Mesothelial cell of epicardium (in vitro differentiated cells): ENCODE data around the gene RANBP17. TPM values are rescaled to one million over a fixed set of nuclear protein-coding genes. Genes with fewer than 3 reads are reported as not detected.
A peak's percentile ranks its signal among the peaks of the same experiment; 100 is the strongest.

ENCODE experiments used
- DNase-seq, 2 experiments: peaks; one replicate each; pipeline ENCODE4 v3.0.0; 2021; ENCODE audit warnings: low spot score in 2 of 2; ENCODE audit not compliant: unreplicated experiment in 2 of 2
- H3K27ac Mint-ChIP-seq: 2 replicates; pipeline ENCODE4 v1.8.0; 2021; ENCODE audit warnings: mixed read lengths
- H3K27me3 Mint-ChIP-seq: 2 replicates; pipeline ENCODE4 v1.8.0; 2021; ENCODE audit warnings: low read depth, mixed read lengths
- H3K36me3 Mint-ChIP-seq: 2 replicates; pipeline ENCODE4 v1.8.0; 2021; ENCODE audit warnings: mixed read lengths
- H3K4me1 Mint-ChIP-seq: 2 replicates; pipeline ENCODE4 v1.8.0; 2021; ENCODE audit warnings: mixed read lengths
- H3K4me3 Mint-ChIP-seq: 2 replicates; pipeline ENCODE4 v1.8.0; 2021; ENCODE audit warnings: mild to moderate bottlenecking, moderate library complexity, mixed read lengths
- H3K9me3 Mint-ChIP-seq: 2 replicates; pipeline ENCODE4 v1.8.0; 2021; ENCODE audit warnings: mixed read lengths
- total RNA-seq: library from RNA; stranded (reverse); gene quantifications from 3 replicates; pipeline ENCODE4 v1.2.1, GENCODE V29; 2021
- TF ChIP-seq, protein P1 (sequence below): fragments of 200-600 bp; sonication (generic); IDR thresholded peaks from one replicate; pipeline ENCODE4 v1.5.0; 2021; ENCODE audit warnings: antibody characterized with exemption; ENCODE audit not compliant: unreplicated experiment

RANBP17 gene
- total RNA-seq, 1 donor from 2014 or later = 60.8 TPM

DNA sequence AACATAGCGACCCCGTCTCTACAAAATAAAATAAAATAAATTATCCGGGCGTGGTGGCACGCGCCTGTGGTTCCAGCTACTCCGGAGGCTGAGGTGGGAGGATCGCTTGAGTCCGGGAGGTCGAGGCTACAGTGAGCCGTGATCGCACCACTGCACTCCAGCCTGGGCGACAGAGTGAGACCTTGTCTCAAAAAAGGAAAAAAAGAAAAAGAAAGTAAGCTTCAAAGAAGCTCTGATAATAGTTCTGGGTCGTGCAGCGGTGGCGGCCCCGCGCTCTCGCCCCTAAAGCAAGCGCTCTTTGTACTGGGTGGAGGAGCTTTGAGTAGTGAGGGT, 454.1 kb downstream of the RANBP17 start:
- Mint-ChIP-seq H3K4me3 (peak overlapping the region; percentile 22), H3K36me3 (no peaks in the 10 kb centered on the region), H3K27me3 (peaks cover 94% of the 10 kb centered on the region), H3K4me1 (peaks cover 13% of the 10 kb centered on the region), H3K27ac (no peak overlapping the region), H3K9me3 (no peaks in the 10 kb centered on the region)
- no peak for DNase-seq
- TF ChIP-seq, protein P1, sequence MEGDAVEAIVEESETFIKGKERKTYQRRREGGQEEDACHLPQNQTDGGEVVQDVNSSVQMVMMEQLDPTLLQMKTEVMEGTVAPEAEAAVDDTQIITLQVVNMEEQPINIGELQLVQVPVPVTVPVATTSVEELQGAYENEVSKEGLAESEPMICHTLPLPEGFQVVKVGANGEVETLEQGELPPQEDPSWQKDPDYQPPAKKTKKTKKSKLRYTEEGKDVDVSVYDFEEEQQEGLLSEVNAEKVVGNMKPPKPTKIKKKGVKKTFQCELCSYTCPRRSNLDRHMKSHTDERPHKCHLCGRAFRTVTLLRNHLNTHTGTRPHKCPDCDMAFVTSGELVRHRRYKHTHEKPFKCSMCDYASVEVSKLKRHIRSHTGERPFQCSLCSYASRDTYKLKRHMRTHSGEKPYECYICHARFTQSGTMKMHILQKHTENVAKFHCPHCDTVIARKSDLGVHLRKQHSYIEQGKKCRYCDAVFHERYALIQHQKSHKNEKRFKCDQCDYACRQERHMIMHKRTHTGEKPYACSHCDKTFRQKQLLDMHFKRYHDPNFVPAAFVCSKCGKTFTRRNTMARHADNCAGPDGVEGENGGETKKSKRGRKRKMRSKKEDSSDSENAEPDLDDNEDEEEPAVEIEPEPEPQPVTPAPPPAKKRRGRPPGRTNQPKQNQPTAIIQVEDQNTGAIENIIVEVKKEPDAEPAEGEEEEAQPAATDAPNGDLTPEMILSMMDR = no peak

DNA sequence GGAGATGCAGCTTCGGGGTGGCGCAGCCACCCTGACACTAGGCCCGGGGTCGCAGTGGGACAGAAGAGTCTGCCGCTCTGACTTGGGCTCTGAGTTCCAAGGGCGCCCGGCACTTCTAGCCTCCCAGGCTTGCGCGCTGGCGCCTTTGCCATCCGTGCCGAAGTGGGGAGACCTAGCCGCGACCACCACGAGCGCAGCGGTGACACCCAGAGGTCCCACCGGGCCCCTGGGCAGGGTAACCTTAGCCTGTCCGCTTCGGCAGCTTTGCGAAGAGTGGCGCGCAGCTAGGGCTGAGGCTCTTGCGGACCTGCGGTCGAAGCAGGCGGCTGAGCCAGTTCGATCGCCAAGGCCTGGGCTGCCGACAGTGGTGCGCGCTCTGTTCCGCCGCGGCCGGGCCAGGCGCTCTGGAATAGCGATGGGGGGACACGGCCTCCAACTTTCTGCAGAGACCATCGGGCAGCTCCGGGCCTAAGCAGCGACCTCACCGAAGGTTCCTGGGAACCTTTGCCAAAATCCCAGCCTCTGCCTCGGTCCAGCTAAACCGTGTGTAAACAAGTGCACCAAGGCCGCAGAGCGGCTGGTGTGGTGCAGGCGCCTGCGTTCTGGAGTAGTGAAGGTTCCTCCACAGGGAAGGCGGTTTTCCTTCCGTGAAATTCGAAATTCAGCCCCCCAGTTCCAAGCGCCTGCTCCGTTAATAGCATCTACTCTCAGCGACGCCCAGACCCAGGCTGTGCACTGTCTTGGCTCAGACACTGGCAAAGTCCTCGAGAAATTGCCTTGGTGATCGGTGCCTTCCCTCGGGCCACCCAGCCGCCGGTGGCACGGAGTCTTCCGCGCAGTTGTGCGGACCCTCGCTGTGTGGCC, 454.7 kb downstream of the RANBP17 start:
- TF ChIP-seq, protein P1 = no peak
- Mint-ChIP-seq H3K27me3 (peaks cover 95% of the 10 kb centered on the region), H3K36me3 (no peaks in the 10 kb centered on the region), H3K9me3 (no peaks in the 10 kb centered on the region), H3K4me3 (peak overlapping the region; percentile 22), H3K4me1 (peaks cover 10% of the 10 kb centered on the region), H3K27ac (no peak overlapping the region)
- peak in 1 of 2 experiments; percentile 36 for DNase-seq

DNA sequence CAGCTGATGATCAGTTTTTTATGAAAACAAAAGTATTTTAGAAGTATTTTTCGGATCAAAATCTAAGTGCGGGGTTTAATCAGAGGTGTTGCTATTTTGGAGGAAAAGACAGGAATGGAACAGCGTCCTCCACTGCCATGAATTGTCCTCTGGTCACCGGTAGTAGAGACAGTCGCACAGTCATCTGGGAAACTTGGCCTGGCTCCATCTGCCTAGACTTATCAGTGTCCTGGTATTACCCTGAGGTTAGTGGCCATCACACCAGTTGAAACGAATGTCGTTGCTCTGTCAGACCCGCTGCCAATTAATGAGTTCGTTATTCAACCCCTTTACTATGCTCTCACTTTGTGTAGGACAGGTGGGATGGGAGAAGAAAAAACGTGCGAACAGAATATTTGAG, 455.4 kb downstream of the RANBP17 start:
- H3K4me3 Mint-ChIP-seq = no peak overlapping the region
- no peaks in the 10 kb centered on the region for H3K9me3 Mint-ChIP-seq
- H3K4me1 Mint-ChIP-seq = peaks cover 10% of the 10 kb centered on the region
- no peak overlapping the region for H3K27ac Mint-ChIP-seq
- no peaks in the 10 kb centered on the region for H3K36me3 Mint-ChIP-seq
- peaks cover 100% of the 10 kb centered on the region for H3K27me3 Mint-ChIP-seq
- TF ChIP-seq, protein P1 = no peak
- DNase-seq = no peak

DNA sequence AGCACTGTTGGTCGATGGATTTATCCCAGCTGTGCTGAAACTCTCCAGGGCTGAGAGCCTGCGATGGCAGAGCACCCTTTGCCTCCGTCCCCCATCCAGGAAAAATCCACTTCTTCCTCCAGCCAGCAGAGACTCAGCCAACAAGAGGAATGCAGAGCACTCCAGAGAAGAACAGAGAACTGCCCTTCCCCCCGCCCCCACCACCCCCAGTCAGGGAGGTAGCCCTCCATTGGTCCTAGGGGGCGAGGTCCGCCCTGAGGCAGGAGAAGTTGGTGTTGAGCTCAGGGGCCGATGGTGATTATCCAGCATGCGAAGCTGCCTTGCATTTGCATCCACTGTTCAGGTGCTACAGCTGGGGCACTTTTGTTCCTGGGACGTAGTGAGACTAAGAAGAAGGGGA, 456.2 kb downstream of the RANBP17 start:
- TF ChIP-seq, protein P1 = no peak
- Mint-ChIP-seq H3K9me3 (no peaks in the 10 kb centered on the region), H3K27ac (no peak overlapping the region), H3K4me1 (peaks cover 7% of the 10 kb centered on the region), H3K36me3 (no peaks in the 10 kb centered on the region), H3K27me3 (peaks cover 100% of the 10 kb centered on the region), H3K4me3 (no peak overlapping the region)
- peak in 1 of 2 experiments; percentile 35 for DNase-seq

DNA sequence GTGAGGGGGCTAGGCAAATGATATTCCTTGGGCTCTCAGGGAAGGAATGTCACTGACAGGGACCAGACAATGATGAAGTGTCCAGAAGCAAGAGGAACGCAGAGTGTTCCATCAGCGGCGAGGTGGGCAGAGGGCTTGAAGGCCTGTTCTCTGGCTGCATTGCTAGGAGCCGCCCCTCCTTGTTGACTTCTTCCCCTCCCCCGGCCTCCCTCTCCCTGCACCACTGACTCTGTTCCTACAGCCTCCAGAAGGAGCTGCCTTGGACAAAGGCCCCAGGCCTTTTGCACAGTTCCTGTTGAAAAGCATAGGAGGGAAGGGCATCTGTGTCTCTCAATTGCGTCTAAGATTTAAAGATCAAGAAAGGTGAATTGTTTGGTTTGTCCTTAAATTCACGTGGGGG, 459.6 kb downstream of the RANBP17 start:
- peaks cover 4% of the 10 kb centered on the region for H3K4me1 Mint-ChIP-seq
- TF ChIP-seq, protein P1 = no peak

More for the DNA sequence above, 459.6 kb downstream of the RANBP17 start:
- DNase-seq = no peak
- Mint-ChIP-seq H3K9me3 (no peaks in the 10 kb centered on the region), H3K4me3 (no peak overlapping the region), H3K27ac (no peak overlapping the region), H3K27me3 (peaks cover 94% of the 10 kb centered on the region), H3K36me3 (no peaks in the 10 kb centered on the region)
